Measurements from ENCODE around the gene EPS15.

EPS15 gene

DNA sequence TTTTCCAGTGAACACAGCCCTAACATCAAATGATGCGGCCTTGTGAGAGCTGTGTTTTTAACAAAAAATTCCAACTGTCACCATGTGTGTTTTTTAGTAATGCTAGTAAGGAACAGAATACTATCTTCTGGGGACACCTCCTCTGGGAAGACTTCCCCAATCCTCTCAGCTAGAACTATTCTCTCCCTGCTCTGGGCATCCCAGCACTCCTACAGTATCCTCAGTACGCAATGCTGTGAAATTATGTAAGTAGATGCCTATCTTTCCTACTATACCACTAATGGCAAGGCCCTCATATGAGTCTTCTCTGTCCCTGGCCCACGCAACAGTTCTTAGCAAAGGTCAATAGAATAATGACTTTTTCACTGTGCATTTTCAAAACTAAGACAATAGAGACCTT is 169.2 kb downstream of the EPS15 start:
- no peak overlapping the region for H2AFZ ChIP-seq (ENCODE audit: low read length)
- no peaks in the 10 kb centered on the region for H3K27me3 ChIP-seq (ENCODE audit: insufficient read depth, low read length, poor library complexity, severe bottlenecking)
- no peaks in the 10 kb centered on the region for H3F3A ChIP-seq (ENCODE audit: low read depth)
- H3K9me2 ChIP-seq (replicated peaks; ENCODE audit: low read depth, low read length), result no peaks in the 10 kb centered on the region
- TF ChIP-seq, protein P1, sequence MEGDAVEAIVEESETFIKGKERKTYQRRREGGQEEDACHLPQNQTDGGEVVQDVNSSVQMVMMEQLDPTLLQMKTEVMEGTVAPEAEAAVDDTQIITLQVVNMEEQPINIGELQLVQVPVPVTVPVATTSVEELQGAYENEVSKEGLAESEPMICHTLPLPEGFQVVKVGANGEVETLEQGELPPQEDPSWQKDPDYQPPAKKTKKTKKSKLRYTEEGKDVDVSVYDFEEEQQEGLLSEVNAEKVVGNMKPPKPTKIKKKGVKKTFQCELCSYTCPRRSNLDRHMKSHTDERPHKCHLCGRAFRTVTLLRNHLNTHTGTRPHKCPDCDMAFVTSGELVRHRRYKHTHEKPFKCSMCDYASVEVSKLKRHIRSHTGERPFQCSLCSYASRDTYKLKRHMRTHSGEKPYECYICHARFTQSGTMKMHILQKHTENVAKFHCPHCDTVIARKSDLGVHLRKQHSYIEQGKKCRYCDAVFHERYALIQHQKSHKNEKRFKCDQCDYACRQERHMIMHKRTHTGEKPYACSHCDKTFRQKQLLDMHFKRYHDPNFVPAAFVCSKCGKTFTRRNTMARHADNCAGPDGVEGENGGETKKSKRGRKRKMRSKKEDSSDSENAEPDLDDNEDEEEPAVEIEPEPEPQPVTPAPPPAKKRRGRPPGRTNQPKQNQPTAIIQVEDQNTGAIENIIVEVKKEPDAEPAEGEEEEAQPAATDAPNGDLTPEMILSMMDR (conservative IDR thresholded peaks at IDR 0.05; ENCODE audit: low read length), result no peak
- no peak for TF ChIP-seq EZH2phosphoT487 (IDR thresholded peaks at IDR 0.05; ENCODE audit: borderline replicate concordance)
- H3K79me2 ChIP-seq (ENCODE audit: insufficient read depth, low read length), result no peaks in the 10 kb centered on the region
- no peaks in the 10 kb centered on the region for H3K9me3 ChIP-seq (ENCODE audit: insufficient read depth, low read depth, low read length)
- no peaks in the 10 kb centered on the region for H4K20me1 ChIP-seq (ENCODE audit: insufficient read depth, low read length, poor library complexity, severe bottlenecking)
- peaks cover 2% of the 10 kb centered on the region; the same call in 1 of the 2 replicates for H3K36me3 ChIP-seq (ENCODE audit: insufficient read depth, low read length)
- no peaks in the 10 kb centered on the region for H3K4me1 ChIP-seq (ENCODE audit: insufficient read depth, low read length, poor library complexity, severe bottlenecking)
- no peak overlapping the region for H3K4me2 ChIP-seq (ENCODE audit: low read depth, low read length, poor library complexity, severe bottlenecking)
- H3K9ac ChIP-seq (ENCODE audit: low read depth, low read length, poor library complexity, severe bottlenecking), result no peak overlapping the region
- H3K4me3 ChIP-seq (ENCODE audit: low read length, poor library complexity, severe bottlenecking), result no peak overlapping the region

DNA sequence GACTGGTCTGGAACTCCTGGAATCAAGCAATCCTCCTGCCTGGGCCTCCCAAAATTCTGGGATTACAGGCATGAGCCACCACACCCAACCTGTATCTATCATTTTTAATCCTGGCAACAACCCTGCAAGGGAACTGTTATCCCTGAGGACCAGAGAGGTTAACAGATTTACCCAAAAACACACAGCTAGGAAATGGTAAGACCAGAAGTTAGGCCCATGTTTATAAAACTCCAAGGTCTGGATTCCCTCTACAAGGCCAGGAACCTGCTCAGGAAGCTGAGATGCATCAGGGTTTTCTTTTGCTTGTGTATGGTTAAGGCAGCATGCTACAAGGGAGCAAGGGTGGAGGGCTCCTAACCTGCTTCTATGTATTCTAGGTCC is 170.9 kb downstream of the EPS15 start:
- H2AFZ ChIP-seq (ENCODE audit: low read length), result no peak overlapping the region
- H3K4me2 ChIP-seq (ENCODE audit: low read depth, low read length, poor library complexity, severe bottlenecking), result no peak overlapping the region
- no peaks in the 10 kb centered on the region for H3K9me2 ChIP-seq (replicated peaks; ENCODE audit: low read depth, low read length)
- H3K4me3 ChIP-seq (ENCODE audit: low read length, poor library complexity, severe bottlenecking), result no peak overlapping the region
- H3K27me3 ChIP-seq (ENCODE audit: insufficient read depth, low read length, poor library complexity, severe bottlenecking), result no peaks in the 10 kb centered on the region
- no peak overlapping the region for H3K9ac ChIP-seq (ENCODE audit: low read depth, low read length, poor library complexity, severe bottlenecking)
- no peaks in the 10 kb centered on the region for H4K20me1 ChIP-seq (ENCODE audit: insufficient read depth, low read length, poor library complexity, severe bottlenecking)
- TF ChIP-seq, protein P1 (conservative IDR thresholded peaks at IDR 0.05; ENCODE audit: low read length), result no peak
- no peak for TF ChIP-seq EZH2phosphoT487 (IDR thresholded peaks at IDR 0.05; ENCODE audit: borderline replicate concordance)
- no peaks in the 10 kb centered on the region for H3K79me2 ChIP-seq (ENCODE audit: insufficient read depth, low read length)
- H3K9me3 ChIP-seq (ENCODE audit: insufficient read depth, low read depth, low read length), result no peaks in the 10 kb centered on the region
- H3K4me1 ChIP-seq (ENCODE audit: insufficient read depth, low read length, poor library complexity, severe bottlenecking), result no peaks in the 10 kb centered on the region
- no peaks in the 10 kb centered on the region for H3F3A ChIP-seq (ENCODE audit: low read depth)
- H3K36me3 ChIP-seq (ENCODE audit: insufficient read depth, low read length), result no peaks in the 10 kb centered on the region

DNA sequence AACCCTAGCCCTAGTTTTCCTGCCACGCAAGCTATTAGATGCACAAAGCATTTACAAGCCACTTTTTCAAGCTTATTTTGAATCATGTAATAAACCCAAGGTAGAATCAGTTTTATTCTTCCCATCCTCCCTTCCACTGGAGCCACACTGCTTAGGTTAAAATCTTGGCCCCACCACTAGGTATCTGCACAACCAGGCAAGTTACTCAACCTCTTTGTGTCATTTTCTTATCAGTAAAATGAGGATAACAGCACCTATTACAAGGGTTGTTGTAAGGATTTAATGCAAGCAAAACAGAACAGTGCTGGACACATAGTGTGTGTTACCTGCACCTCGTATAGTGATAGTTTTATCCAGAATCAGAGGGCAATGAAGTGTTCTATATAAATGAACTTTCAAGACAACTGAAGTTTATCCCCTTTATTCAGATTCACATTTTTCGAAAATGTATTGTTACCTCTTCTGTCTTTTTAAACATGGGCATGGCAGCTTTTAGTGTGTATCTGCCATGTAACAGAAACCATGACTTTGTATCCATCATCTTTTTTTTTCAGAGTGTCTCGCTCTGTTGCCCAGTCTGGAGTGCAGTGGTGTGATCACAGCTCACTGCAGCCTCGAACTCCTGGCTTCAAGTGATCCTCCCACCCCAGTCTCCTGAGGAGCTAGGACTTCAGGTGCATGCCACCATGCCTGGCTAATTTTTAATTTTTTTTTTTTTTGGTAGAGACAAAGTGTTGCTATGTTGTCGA is 171.5 kb downstream of the EPS15 start:
- H2AFZ ChIP-seq (ENCODE audit: low read length), result no peak overlapping the region
- no peaks in the 10 kb centered on the region for H3K9me2 ChIP-seq (replicated peaks; ENCODE audit: low read depth, low read length)
- TF ChIP-seq, protein P1 (conservative IDR thresholded peaks at IDR 0.05; ENCODE audit: low read length), result no peak
- no peak for TF ChIP-seq EZH2phosphoT487 (IDR thresholded peaks at IDR 0.05; ENCODE audit: borderline replicate concordance)
- H3K79me2 ChIP-seq (ENCODE audit: insufficient read depth, low read length), result no peaks in the 10 kb centered on the region
- H3K9ac ChIP-seq (ENCODE audit: low read depth, low read length, poor library complexity, severe bottlenecking), result no peak overlapping the region
- H4K20me1 ChIP-seq (ENCODE audit: insufficient read depth, low read length, poor library complexity, severe bottlenecking), result no peaks in the 10 kb centered on the region
- no peak overlapping the region for H3K4me3 ChIP-seq (ENCODE audit: low read length, poor library complexity, severe bottlenecking)
- no peaks in the 10 kb centered on the region for H3K9me3 ChIP-seq (ENCODE audit: insufficient read depth, low read depth, low read length)
- H3K4me2 ChIP-seq (ENCODE audit: low read depth, low read length, poor library complexity, severe bottlenecking), result no peak overlapping the region
- H3F3A ChIP-seq (ENCODE audit: low read depth), result no peaks in the 10 kb centered on the region
- no peaks in the 10 kb centered on the region for H3K36me3 ChIP-seq (ENCODE audit: insufficient read depth, low read length)
- no peaks in the 10 kb centered on the region for H3K4me1 ChIP-seq (ENCODE audit: insufficient read depth, low read length, poor library complexity, severe bottlenecking)
- no peaks in the 10 kb centered on the region for H3K27me3 ChIP-seq (ENCODE audit: insufficient read depth, low read length, poor library complexity, severe bottlenecking)

All from Loucy (cell line).